ENCODE results near the gene ISG20L2. TPM values are rescaled to one million over a fixed set of nuclear protein-coding genes. Genes with fewer than 3 reads are reported as not detected.

The ISG20L2 gene
- total and polyA plus RNA-seq, 2 experiments from 2014 or later = 25.1 to 27.3 TPM

DNA sequence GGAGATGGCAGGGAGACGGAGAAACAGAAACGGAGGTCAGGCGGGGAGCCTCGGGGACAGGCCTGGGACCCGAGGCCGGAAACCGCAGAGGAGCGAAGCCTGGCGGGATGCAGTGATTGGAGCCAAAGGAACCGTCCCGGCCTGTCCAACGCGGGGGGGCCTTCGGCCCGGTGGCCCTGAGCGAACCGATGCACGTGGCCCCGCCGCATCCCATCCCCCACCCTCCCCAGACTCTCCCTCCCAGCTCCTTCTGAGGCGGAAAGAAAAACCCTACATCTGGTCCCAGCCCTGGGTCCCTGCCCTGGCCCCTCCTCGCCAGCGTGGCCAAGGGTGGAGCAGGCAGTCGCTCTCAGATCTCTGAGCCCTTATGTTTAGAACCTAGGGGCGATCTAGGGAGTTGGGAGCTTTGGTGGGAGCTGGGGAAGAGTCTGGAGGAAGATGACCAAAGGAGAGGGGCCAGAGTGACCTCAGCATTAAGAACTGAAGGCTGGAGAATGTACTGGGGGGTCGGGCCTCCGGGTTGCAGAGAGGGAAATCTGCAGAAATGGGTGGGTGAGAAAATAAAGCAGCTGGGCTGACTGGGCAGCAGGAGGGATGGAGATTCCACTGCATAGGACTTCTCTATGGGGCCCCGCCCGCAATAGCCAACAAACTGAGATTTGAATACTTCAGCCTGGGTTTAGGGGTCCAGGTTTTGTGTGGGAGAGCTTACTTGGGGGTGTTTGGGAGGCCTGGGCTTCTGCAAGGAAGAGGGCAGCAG lies 21.7 kb downstream of the ISG20L2 start:
- Histone ChIP-seq H3K4me3 (peak overlapping the region; percentile 77), H3K4me1 (ENCODE audit: low read depth) (peaks cover 60% of the 10 kb centered on the region), H3K27me3 (no peaks in the 10 kb centered on the region), H3K27ac (peak overlapping the region; percentile 68), H3K36me3 (no peaks in the 10 kb centered on the region), H3K9me3 (ENCODE audit: low read depth) (no peaks in the 10 kb centered on the region)
- TF ChIP-seq, protein P1, sequence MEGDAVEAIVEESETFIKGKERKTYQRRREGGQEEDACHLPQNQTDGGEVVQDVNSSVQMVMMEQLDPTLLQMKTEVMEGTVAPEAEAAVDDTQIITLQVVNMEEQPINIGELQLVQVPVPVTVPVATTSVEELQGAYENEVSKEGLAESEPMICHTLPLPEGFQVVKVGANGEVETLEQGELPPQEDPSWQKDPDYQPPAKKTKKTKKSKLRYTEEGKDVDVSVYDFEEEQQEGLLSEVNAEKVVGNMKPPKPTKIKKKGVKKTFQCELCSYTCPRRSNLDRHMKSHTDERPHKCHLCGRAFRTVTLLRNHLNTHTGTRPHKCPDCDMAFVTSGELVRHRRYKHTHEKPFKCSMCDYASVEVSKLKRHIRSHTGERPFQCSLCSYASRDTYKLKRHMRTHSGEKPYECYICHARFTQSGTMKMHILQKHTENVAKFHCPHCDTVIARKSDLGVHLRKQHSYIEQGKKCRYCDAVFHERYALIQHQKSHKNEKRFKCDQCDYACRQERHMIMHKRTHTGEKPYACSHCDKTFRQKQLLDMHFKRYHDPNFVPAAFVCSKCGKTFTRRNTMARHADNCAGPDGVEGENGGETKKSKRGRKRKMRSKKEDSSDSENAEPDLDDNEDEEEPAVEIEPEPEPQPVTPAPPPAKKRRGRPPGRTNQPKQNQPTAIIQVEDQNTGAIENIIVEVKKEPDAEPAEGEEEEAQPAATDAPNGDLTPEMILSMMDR (IDR thresholded peaks at IDR 0.05; ENCODE audit: low read depth, low read length) = no peak
- DNase-seq (ENCODE audit: low read depth in 1 of 2, low spot score in 1 of 2) = peak; percentile 59 to 83

- Histone ChIP-seq H3K36me3 (no peaks in the 10 kb centered on the region), H3K27me3 (no peaks in the 10 kb centered on the region), H3K4me1 (ENCODE audit: low read depth) (peaks cover 54% of the 10 kb centered on the region), H3K4me3 (peak overlapping the region; percentile 77), H3K9me3 (ENCODE audit: low read depth) (no peaks in the 10 kb centered on the region), H3K27ac (peak overlapping the region; percentile 80)
- peak; percentile 71 to 85 for DNase-seq (ENCODE audit: low read depth in 1 of 2, low spot score in 1 of 2)
- TF ChIP-seq, protein P1 (IDR thresholded peaks at IDR 0.05; ENCODE audit: low read depth, low read length) = peak; percentile 79
Measured at GRCh38 chr1:156705918-156706656, 22.5 kb downstream of the ISG20L2 start.

GRCh38 chr1:156705321-156705917 lies 23.1 kb downstream of the ISG20L2 start, which contains the start of gene CRABP2:
CRABP2 (minus strand) TSS chr1:156705583; CDS start chr1:156705446, 137 bp downstream.
- Histone ChIP-seq H3K4me3 (peak within 1 kb of the TSS; percentile 77), H3K36me3 (peaks cover 4% of the 10 kb centered on the region), H3K4me1 (ENCODE audit: low read depth) (peaks cover 47% of the 10 kb centered on the region), H3K9me3 (ENCODE audit: low read depth) (no peaks in the 10 kb centered on the region), H3K27ac (peak within 1 kb of the TSS; percentile 80), H3K27me3 (no peaks in the 10 kb centered on the region)
- TF ChIP-seq, protein P1 (IDR thresholded peaks at IDR 0.05; ENCODE audit: low read depth, low read length) = no peak
- DNase-seq (ENCODE audit: low read depth in 1 of 2, low spot score in 1 of 2) = peak; percentile 53 to 86

GRCh38 chr1:156704930-156705320 lies 23.6 kb downstream of the ISG20L2 start:
- Histone ChIP-seq H3K9me3 (ENCODE audit: low read depth) (no peaks in the 10 kb centered on the region), H3K4me1 (ENCODE audit: low read depth) (peaks cover 42% of the 10 kb centered on the region), H3K27me3 (no peaks in the 10 kb centered on the region), H3K4me3 (peak overlapping the region; percentile 77), H3K36me3 (peaks cover 9% of the 10 kb centered on the region), H3K27ac (peak overlapping the region; percentile 80)
- TF ChIP-seq, protein P1 (IDR thresholded peaks at IDR 0.05; ENCODE audit: low read depth, low read length) = no peak
- peak in 1 of 2 donors; percentile 67 for DNase-seq (ENCODE audit: low read depth in 1 of 2, low spot score in 1 of 2)

- TF ChIP-seq, protein P1 (IDR thresholded peaks at IDR 0.05; ENCODE audit: low read depth, low read length) = no peak
- peaks cover 35% of the 10 kb centered on the region for H3K4me1 ChIP-seq (ENCODE audit: low read depth)
- no peak for DNase-seq (ENCODE audit: low read depth in 1 of 2, low spot score in 1 of 2)
- peak overlapping the region; percentile 77 for H3K4me3 ChIP-seq
- H3K27ac ChIP-seq = peak overlapping the region; percentile 80
- H3K36me3 ChIP-seq = peaks cover 15% of the 10 kb centered on the region
- no peaks in the 10 kb centered on the region for H3K27me3 ChIP-seq
- H3K9me3 ChIP-seq (ENCODE audit: low read depth) = no peaks in the 10 kb centered on the region
Measured at GRCh38 chr1:156704166-156704711, 24.3 kb downstream of the ISG20L2 start.

Data from cardiac muscle cell (in vitro differentiated cells and primary cell).